A673 (cell line): ENCODE measurements around the gene ANKRD52.

Experiments used
- EZH2 ChIP-seq: fragments of 200-600 bp; sonication (generic); IDR thresholded peaks from 2 replicates; pipeline ENCODE4 v1.6.1; 2017; ENCODE audit warnings: borderline replicate concordance, low read depth, mild to moderate bottlenecking, mixed read lengths, antibody characterized with exemption, low read length; ENCODE audit not compliant: poor library complexity, severe bottlenecking
- TF ChIP-seq, protein P1 (sequence below): fragments of 300-800, 200-600 bp; sonication (generic); conservative IDR thresholded peaks from 2 replicates; pipeline ENCODE4 v1.5.1; 2017; ENCODE audit warnings: low read depth, mild to moderate bottlenecking, antibody characterized with exemption, low read length, moderate library complexity, mixed read lengths

DNA sequence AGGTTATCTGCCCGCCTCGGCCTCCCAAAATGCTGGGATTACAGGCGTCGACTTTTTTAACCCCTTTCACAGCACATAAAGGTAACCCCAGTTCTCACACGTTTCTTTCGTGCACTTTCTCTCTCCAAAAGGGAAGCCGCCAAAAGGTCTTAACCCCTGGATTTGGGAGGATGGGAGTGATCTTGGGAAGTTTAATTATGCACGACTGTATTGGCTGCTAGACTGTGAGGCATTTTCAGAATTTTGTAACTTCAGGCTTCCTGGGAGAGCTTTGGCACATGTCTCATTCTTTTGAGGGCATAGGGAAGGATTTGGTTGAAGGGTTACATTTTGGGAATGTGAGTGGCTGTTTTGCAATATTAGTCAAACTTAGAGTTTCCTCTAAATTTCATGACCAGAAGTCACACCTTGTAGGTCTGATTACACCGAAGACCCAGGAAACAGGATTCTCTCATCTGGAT lies 67.5 kb downstream of the ANKRD52 start:
- TF ChIP-seq, protein P1, sequence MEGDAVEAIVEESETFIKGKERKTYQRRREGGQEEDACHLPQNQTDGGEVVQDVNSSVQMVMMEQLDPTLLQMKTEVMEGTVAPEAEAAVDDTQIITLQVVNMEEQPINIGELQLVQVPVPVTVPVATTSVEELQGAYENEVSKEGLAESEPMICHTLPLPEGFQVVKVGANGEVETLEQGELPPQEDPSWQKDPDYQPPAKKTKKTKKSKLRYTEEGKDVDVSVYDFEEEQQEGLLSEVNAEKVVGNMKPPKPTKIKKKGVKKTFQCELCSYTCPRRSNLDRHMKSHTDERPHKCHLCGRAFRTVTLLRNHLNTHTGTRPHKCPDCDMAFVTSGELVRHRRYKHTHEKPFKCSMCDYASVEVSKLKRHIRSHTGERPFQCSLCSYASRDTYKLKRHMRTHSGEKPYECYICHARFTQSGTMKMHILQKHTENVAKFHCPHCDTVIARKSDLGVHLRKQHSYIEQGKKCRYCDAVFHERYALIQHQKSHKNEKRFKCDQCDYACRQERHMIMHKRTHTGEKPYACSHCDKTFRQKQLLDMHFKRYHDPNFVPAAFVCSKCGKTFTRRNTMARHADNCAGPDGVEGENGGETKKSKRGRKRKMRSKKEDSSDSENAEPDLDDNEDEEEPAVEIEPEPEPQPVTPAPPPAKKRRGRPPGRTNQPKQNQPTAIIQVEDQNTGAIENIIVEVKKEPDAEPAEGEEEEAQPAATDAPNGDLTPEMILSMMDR, result no peak
- TF ChIP-seq EZH2, result no peak
